HG02840 (cell line): ENCODE results near the gene ST3GAL3.

Experiments
- ATAC-seq: cut with Tn5 transposase; IDR thresholded peaks from one replicate; pipeline ENCODE4 v1.9.1; 2021; ENCODE audit warnings: mild to moderate bottlenecking, moderate library complexity, moderate number of reproducible peaks; ENCODE audit not compliant: unreplicated experiment, low FRiP score

ST3GAL3 gene

GRCh38 chr1:43707190-43708001 is at the start of gene ST3GAL3:
ST3GAL3 (plus strand) TSS chr1:43707536; CDS start chr1:43736263, 28,727 bp downstream.
- ATAC-seq = peak; percentile 83

- ATAC-seq = no peak
Measured at GRCh38 chr1:43659212-43660166, 47.8 kb upstream of the ST3GAL3 start.

GRCh38 chr1:43660355-43660754 is 47.0 kb upstream of the ST3GAL3 start:
- ATAC-seq = no peak

GRCh38 chr1:43664369-43664768 is 43.0 kb upstream of the ST3GAL3 start:
- ATAC-seq = no peak

- no peak for ATAC-seq
Measured at GRCh38 chr1:43666608-43667007, 40.7 kb upstream of the ST3GAL3 start.

- no peak for ATAC-seq
Measured at GRCh38 chr1:43668956-43669355, 38.4 kb upstream of the ST3GAL3 start.

- no peak for ATAC-seq
Measured at GRCh38 chr1:43669878-43670277, 37.5 kb upstream of the ST3GAL3 start.

- ATAC-seq = no peak
Measured at GRCh38 chr1:43671193-43671592, 36.1 kb upstream of the ST3GAL3 start.

- ATAC-seq = no peak
Measured at GRCh38 chr1:43671626-43672330, 35.6 kb upstream of the ST3GAL3 start.

- no peak for ATAC-seq
Measured at GRCh38 chr1:43673261-43673660, 34.1 kb upstream of the ST3GAL3 start.

GRCh38 chr1:43678940-43679339 is 28.4 kb upstream of the ST3GAL3 start:
- ATAC-seq = no peak

- ATAC-seq = no peak
Measured at GRCh38 chr1:43683560-43683959, 23.8 kb upstream of the ST3GAL3 start.

GRCh38 chr1:43686801-43687200 is 20.5 kb upstream of the ST3GAL3 start:
- ATAC-seq = no peak

GRCh38 chr1:43687301-43688108 is 19.8 kb upstream of the ST3GAL3 start:
- ATAC-seq = no peak

GRCh38 chr1:43688109-43688387 is 19.3 kb upstream of the ST3GAL3 start:
- ATAC-seq = no peak

- ATAC-seq = no peak
Measured at GRCh38 chr1:43688594-43689000, 18.7 kb upstream of the ST3GAL3 start.

GRCh38 chr1:43689289-43689688 is 18.0 kb upstream of the ST3GAL3 start:
- no peak for ATAC-seq

- ATAC-seq = no peak
Measured at GRCh38 chr1:43691871-43692815, 15.2 kb upstream of the ST3GAL3 start.

GRCh38 chr1:43693371-43693770 is 14.0 kb upstream of the ST3GAL3 start:
- no peak for ATAC-seq
